HFFc6 (cell line): ENCODE results near the gene THAP6. TPM values are rescaled to one million over a fixed set of nuclear protein-coding genes. Genes with fewer than 3 reads are reported as not detected.
A peak's percentile ranks its signal among the peaks of the same experiment; 100 is the strongest.

Experiments
- DNase-seq: peaks from one replicate; pipeline ENCODE4 v3.0.0-alpha.2; 2018
- H3K27ac Mint-ChIP-seq: 2 replicates; pipeline ENCODE4 v1.8.0; 2020; ENCODE audit warnings: mild to moderate bottlenecking, mixed read lengths
- H3K27me3 Mint-ChIP-seq: 2 replicates; pipeline ENCODE4 v1.8.0; 2021; ENCODE audit warnings: mild to moderate bottlenecking, moderate library complexity, mixed read lengths; ENCODE audit not compliant: insufficient read depth
- H3K36me3 Mint-ChIP-seq: 2 replicates; pipeline ENCODE4 v1.8.0; 2021; ENCODE audit warnings: low read depth, mixed read lengths
- H3K4me1 Mint-ChIP-seq: 2 replicates; pipeline ENCODE4 v1.8.0; 2020; ENCODE audit warnings: low read depth, mixed read lengths
- H3K4me3 Mint-ChIP-seq: 2 replicates; pipeline ENCODE4 v1.8.0; 2020; ENCODE audit warnings: mild to moderate bottlenecking, moderate library complexity, mixed read lengths
- H3K9me3 Mint-ChIP-seq: 2 replicates; pipeline ENCODE4 v1.8.0; 2020; ENCODE audit warnings: mild to moderate bottlenecking, mixed read lengths
- CTCF ChIP-seq: fragments of 200-600 bp; sonication (generic); IDR thresholded peaks from 2 replicates; pipeline ENCODE4 v1.5.0; 2021; ENCODE audit warnings: antibody characterized with exemption, mild to moderate bottlenecking
- long read RNA-seq: library from polyadenylated mRNA; unstranded; transcript quantifications from one replicate; pipeline ENCODE4 v2.0.0, GENCODE V29; 2019
- total RNA-seq, 6 experiments: library from RNA; stranded (reverse); fragmentation: NEBNext Ultra II Directional; extraction: Animal tissue kit (Norgen Biotek cat#: 25700); gene quantifications; 2 replicates in 1 of 6; 3 replicates in 5 of 6; pipeline ENCODE4 v1.2.3, GENCODE V29; 2021

The THAP6 gene
- 10 to 100 TPM; 14.2 to 20.6 (median 17.8) TPM for total RNA-seq
- long read RNA-seq, transcript THAP6-201 (5 exons, 3,549 nt): major isoform, 17 of 30 reads
- long read RNA-seq, partial matches to known transcripts: 5 of 30 reads
- long read RNA-seq, other reads (novel, unspliced or antisense): 6 of 30 reads

- no peaks in the 10 kb centered on the region for H3K27me3 Mint-ChIP-seq
- no peak within 1 kb of the TSS; the same call in 1 of the 2 replicates for H3K4me3 Mint-ChIP-seq
- H3K9me3 Mint-ChIP-seq: no peaks in the 10 kb centered on the region
- peak; percentile 96 for DNase-seq
- peaks cover 33% of the 10 kb centered on the region for H3K36me3 Mint-ChIP-seq
- H3K4me1 Mint-ChIP-seq: peaks cover 9% of the 10 kb centered on the region
- H3K27ac Mint-ChIP-seq: no peak within 1 kb of the TSS
- TF ChIP-seq CTCF: no peak; the same call in 1 of the 2 replicates
Observed at GRCh38 chr4:75514131-75514948, at the start of gene THAP6, which contains the start of gene RCHY1. THAP6 (plus strand) TSS chr4:75514473; CDS start chr4:75515453, 980 bp downstream. RCHY1 (minus strand) TSS chr4:75514403; CDS start chr4:75514286, 117 bp downstream.

GRCh38 chr4:75469896-75470295 lies 44.4 kb upstream of the THAP6 start:
- H3K36me3 Mint-ChIP-seq: no peaks in the 10 kb centered on the region
- no peak overlapping the region for H3K27ac Mint-ChIP-seq
- no peak overlapping the region for H3K4me3 Mint-ChIP-seq
- H3K27me3 Mint-ChIP-seq: no peaks in the 10 kb centered on the region
- no peak for TF ChIP-seq CTCF
- H3K9me3 Mint-ChIP-seq: no peaks in the 10 kb centered on the region
- no peak for DNase-seq
- no peaks in the 10 kb centered on the region for H3K4me1 Mint-ChIP-seq

GRCh38 chr4:75470738-75471137 lies 43.5 kb upstream of the THAP6 start:
- Mint-ChIP-seq H3K36me3 (no peaks in the 10 kb centered on the region), H3K4me3 (no peak overlapping the region), H3K27me3 (no peaks in the 10 kb centered on the region), H3K9me3 (no peaks in the 10 kb centered on the region), H3K27ac (no peak overlapping the region), H3K4me1 (no peaks in the 10 kb centered on the region; the same call in 1 of the 2 replicates)
- DNase-seq: no peak
- no peak for TF ChIP-seq CTCF

- Mint-ChIP-seq H3K4me1 (no peaks in the 10 kb centered on the region; the same call in 1 of the 2 replicates), H3K9me3 (no peaks in the 10 kb centered on the region), H3K27ac (no peak overlapping the region), H3K36me3 (peaks cover 34% of the 10 kb centered on the region), H3K4me3 (no peak overlapping the region), H3K27me3 (no peaks in the 10 kb centered on the region)
- DNase-seq: no peak
- no peak for TF ChIP-seq CTCF
Observed at GRCh38 chr4:75477201-75477600, 37.1 kb upstream of the THAP6 start.

GRCh38 chr4:75484190-75484589 lies 30.1 kb upstream of the THAP6 start:
- TF ChIP-seq CTCF: no peak
- H3K9me3 Mint-ChIP-seq: no peaks in the 10 kb centered on the region
- no peak overlapping the region for H3K27ac Mint-ChIP-seq
- H3K36me3 Mint-ChIP-seq: peaks cover 12% of the 10 kb centered on the region; the same call in 1 of the 2 replicates
- no peaks in the 10 kb centered on the region for H3K4me1 Mint-ChIP-seq
- no peaks in the 10 kb centered on the region for H3K27me3 Mint-ChIP-seq
- no peak overlapping the region for H3K4me3 Mint-ChIP-seq
- DNase-seq: no peak
